GM12873 (cell line): ENCODE results near the gene CIDEC.

Experiments
- CTCF ChIP-seq: IDR thresholded peaks from 2 replicates; pipeline ENCODE4 v1.5.1; 2012; ENCODE audit warnings: low read depth, mild to moderate bottlenecking, moderate library complexity, low read length, control low read depth; ENCODE audit not compliant: insufficient read depth; ENCODE audit errors: missing control alignments

The CIDEC gene

DNA sequence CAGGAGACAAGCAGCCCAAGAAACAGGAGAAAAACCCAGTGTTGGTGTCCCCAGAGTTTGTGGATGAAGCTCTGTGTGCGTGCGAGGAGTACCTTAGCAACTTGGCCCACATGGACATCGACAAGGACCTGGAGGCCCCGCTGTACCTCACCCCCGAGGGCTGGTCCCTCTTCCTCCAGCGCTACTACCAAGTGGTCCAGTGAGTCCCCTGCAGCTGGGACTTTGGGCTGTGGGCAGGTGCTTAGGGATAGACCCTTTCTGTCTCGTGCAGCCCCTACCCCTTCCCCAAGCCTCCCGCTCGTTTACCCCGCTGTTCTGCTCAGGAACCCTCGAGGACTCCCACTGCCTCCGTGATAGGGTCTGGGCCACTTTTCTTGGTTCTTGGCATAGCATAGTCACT is 59.5 kb downstream of the CIDEC start:
- TF ChIP-seq CTCF: no peak

- no peak for TF ChIP-seq CTCF
These were observed 61.3 kb downstream of the CIDEC start for GRCh38 chr3:9818666-9819335.

GRCh38 chr3:9817436-9817835 is 62.6 kb downstream of the CIDEC start:
- no peak for TF ChIP-seq CTCF
